Left lung (tissue), 10 donors: ENCODE data around the gene TRIM62. TPM values are rescaled to one million over a fixed set of nuclear protein-coding genes. Genes with fewer than 3 reads are reported as not detected.

Experiments
- ATAC-seq: fragments of 200-7000 bp; cut with Tn5 transposase; one replicate; pipeline ENCODE4 v1.9.1; 2020; ENCODE audit warnings: moderate library complexity
- DNase-seq, 4 donors: peaks; one replicate each; pipeline ENCODE4 v3.0.0-alpha.2; 2013 to 2020
- H3K27ac ChIP-seq, 2 donors: fragments of 200-600 bp; sonication (generic) in 1 of 2; one replicate each; pipeline versions ENCODE4 v1.5.0 to v1.8.0; 2020 to 2021
- H3K27me3 ChIP-seq, 2 donors: fragments of 200-600 bp; sonication (generic) in 1 of 2; one replicate each; pipeline versions ENCODE4 v1.5.0 to v1.8.0; 2020 to 2021
- H3K36me3 ChIP-seq, 2 donors: fragments of 200-600 bp; sonication (generic) in 1 of 2; one replicate each; pipeline versions ENCODE4 v1.5.0 to v1.8.0; 2020 to 2021
- H3K4me1 ChIP-seq, 2 donors: fragments of 200-600 bp; one replicate each; pipeline ENCODE4 v1.8.0; 2021
- H3K4me3 ChIP-seq, 2 donors: fragments of 200-600 bp; sonication (generic) in 1 of 2; one replicate each; pipeline versions ENCODE4 v1.5.0 to v1.8.0; 2020 to 2021; ENCODE audit warnings: mild to moderate bottlenecking in 1 of 2
- H3K9me3 ChIP-seq, 2 donors: fragments of 200-600 bp; sonication (generic) in 1 of 2; one replicate each; pipeline versions ENCODE4 v1.5.0 to v1.8.0; 2020 to 2021
- CTCF ChIP-seq, 2 donors: fragments of 200-600 bp; sonication (generic) in 1 of 2; IDR thresholded peaks; one replicate each; pipeline versions ENCODE4 v1.5.0 to v1.8.0; 2021; ENCODE audit warnings: antibody characterized with exemption in 2 of 2
- intact Hi-C, 2 donors: fragments of 100-400 bp; cut with DNase I; formaldehyde crosslinking; loops; one replicate each; pipeline versions ENCODE4 v1.11.2 to v1.14.2; 2022
- polyA plus RNA-seq, 6 donors: library from polyadenylated mRNA; unstranded; fragments of 120-200 nt; gene quantifications; one replicate each; pipeline ENCODE4 v1.2.1, GENCODE V29; 2013; ENCODE audit not compliant: insufficient read length in 6 of 6
- total RNA-seq, 2 donors: library from RNA; stranded (reverse); fragmentation: NEBNext Ultra II Directional; extraction: Animal tissue kit (Norgen Biotek cat#: 25700); gene quantifications; one replicate each; pipeline ENCODE4 v1.2.1, GENCODE V29; 2021
- donor health status: DM: no; HTN: yes; CAD: no.
- donor health status: DM: no; HTN: no; CAD: no.

TRIM62 gene
- total and polyA plus RNA-seq, 8 donors = 4.4 to 6.4 (median 5.9) TPM

- Histone ChIP-seq H3K4me1 (no peaks in the 10 kb centered on the region), H3K27me3 (no peaks in the 10 kb centered on the region), H3K36me3 (no peaks in the 10 kb centered on the region), H3K9me3 (no peaks in the 10 kb centered on the region), H3K27ac (no peak overlapping the region), H3K4me3 (no peak overlapping the region)
- ATAC-seq = no peak
- no peak for TF ChIP-seq CTCF (IDR thresholded peaks at IDR 0.05)
- intact Hi-C loops = no loop called here
- DNase-seq = no peak
Measured at GRCh38 chr1:33171977-33172813, 9.6 kb downstream of the TRIM62 start.

GRCh38 chr1:33170351-33171274 lies 11.2 kb downstream of the TRIM62 start:
- no peaks in the 10 kb centered on the region for H3K27me3 ChIP-seq
- no peak overlapping the region for H3K4me3 ChIP-seq
- intact Hi-C loops = no loop called here
- no peaks in the 10 kb centered on the region for H3K9me3 ChIP-seq
- H3K27ac ChIP-seq = no peak overlapping the region
- ATAC-seq = no peak
- no peak for TF ChIP-seq CTCF (IDR thresholded peaks at IDR 0.05)
- no peak for DNase-seq
- H3K4me1 ChIP-seq = no peaks in the 10 kb centered on the region
- H3K36me3 ChIP-seq = no peaks in the 10 kb centered on the region

- no peaks in the 10 kb centered on the region for H3K36me3 ChIP-seq
- ATAC-seq (no peak), DNase-seq (no peak)
- H3K4me1 ChIP-seq = no peaks in the 10 kb centered on the region
- no peaks in the 10 kb centered on the region for H3K27me3 ChIP-seq
- no peak overlapping the region for H3K4me3 ChIP-seq
- no peak overlapping the region for H3K27ac ChIP-seq
- intact Hi-C loops = no loop called here
- H3K9me3 ChIP-seq = no peaks in the 10 kb centered on the region
- TF ChIP-seq CTCF (IDR thresholded peaks at IDR 0.05) = no peak
Measured at GRCh38 chr1:33169290-33170055, 12.4 kb downstream of the TRIM62 start.

GRCh38 chr1:33168556-33169289 lies 13.1 kb downstream of the TRIM62 start:
- Histone ChIP-seq H3K36me3 (no peaks in the 10 kb centered on the region), H3K27me3 (no peaks in the 10 kb centered on the region), H3K27ac (no peak overlapping the region), H3K4me3 (no peak overlapping the region), H3K9me3 (no peaks in the 10 kb centered on the region), H3K4me1 (no peaks in the 10 kb centered on the region)
- DNase-seq = no peak
- no peak for TF ChIP-seq CTCF (IDR thresholded peaks at IDR 0.05)
- intact Hi-C loops = no loop called here
- ATAC-seq = no peak
